ENCODE measurements around the gene ANAPC7.

DNA sequence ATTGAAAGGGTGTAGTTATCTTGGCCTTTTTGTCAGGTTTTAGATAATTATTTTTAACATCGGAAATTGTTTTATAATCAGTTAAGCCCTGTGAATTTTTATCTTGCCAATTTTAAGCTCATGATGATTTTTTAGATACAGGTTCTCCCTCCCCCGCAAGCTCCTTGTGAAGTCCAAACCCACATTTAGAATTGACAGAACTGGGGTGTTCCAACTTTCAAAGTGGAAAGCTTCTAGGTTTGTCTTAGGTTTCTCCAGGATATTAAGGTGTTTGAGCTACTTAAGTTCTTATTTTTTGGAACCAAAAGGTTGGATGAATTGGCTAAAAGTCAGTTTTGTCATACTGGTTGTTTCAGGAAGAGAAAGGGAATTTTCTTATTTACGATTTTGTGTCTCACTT, 73.4 kb downstream of the ANAPC7 start:
- TF ChIP-seq RARB (CRISPR knock-in tag; IDR thresholded peaks at IDR 0.05), result no peak
- no peak for TF ChIP-seq TCF4 (CRISPR knock-in tag; IDR thresholded peaks at IDR 0.05; ENCODE audit: borderline replicate concordance)
- TF ChIP-seq ISL1 (CRISPR knock-in tag; IDR thresholded peaks at IDR 0.05), result no peak
- no peak for TF ChIP-seq BACH2 (CRISPR knock-in tag; IDR thresholded peaks at IDR 0.05; ENCODE audit: borderline replicate concordance)
- TF ChIP-seq, protein P1, sequence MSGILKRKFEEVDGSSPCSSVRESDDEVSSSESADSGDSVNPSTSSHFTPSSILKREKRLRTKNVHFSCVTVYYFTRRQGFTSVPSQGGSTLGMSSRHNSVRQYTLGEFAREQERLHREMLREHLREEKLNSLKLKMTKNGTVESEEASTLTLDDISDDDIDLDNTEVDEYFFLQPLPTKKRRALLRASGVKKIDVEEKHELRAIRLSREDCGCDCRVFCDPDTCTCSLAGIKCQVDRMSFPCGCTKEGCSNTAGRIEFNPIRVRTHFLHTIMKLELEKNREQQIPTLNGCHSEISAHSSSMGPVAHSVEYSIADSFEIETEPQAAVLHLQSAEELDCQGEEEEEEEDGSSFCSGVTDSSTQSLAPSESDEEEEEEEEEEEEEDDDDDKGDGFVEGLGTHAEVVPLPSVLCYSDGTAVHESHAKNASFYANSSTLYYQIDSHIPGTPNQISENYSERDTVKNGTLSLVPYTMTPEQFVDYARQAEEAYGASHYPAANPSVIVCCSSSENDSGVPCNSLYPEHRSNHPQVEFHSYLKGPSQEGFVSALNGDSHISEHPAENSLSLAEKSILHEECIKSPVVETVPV (CRISPR knock-in tag; IDR thresholded peaks at IDR 0.05), result no peak
- TF ChIP-seq ARNTL (CRISPR knock-in tag; IDR thresholded peaks at IDR 0.05; ENCODE audit: borderline replicate concordance, low read depth), result no peak
- TF ChIP-seq, protein P2, sequence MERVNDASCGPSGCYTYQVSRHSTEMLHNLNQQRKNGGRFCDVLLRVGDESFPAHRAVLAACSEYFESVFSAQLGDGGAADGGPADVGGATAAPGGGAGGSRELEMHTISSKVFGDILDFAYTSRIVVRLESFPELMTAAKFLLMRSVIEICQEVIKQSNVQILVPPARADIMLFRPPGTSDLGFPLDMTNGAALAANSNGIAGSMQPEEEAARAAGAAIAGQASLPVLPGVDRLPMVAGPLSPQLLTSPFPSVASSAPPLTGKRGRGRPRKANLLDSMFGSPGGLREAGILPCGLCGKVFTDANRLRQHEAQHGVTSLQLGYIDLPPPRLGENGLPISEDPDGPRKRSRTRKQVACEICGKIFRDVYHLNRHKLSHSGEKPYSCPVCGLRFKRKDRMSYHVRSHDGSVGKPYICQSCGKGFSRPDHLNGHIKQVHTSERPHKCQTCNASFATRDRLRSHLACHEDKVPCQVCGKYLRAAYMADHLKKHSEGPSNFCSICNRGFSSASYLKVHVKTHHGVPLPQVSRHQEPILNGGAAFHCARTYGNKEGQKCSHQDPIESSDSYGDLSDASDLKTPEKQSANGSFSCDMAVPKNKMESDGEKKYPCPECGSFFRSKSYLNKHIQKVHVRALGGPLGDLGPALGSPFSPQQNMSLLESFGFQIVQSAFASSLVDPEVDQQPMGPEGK (CRISPR knock-in tag; IDR thresholded peaks at IDR 0.05; ENCODE audit: borderline replicate concordance), result no peak
- TF ChIP-seq, protein P3, sequence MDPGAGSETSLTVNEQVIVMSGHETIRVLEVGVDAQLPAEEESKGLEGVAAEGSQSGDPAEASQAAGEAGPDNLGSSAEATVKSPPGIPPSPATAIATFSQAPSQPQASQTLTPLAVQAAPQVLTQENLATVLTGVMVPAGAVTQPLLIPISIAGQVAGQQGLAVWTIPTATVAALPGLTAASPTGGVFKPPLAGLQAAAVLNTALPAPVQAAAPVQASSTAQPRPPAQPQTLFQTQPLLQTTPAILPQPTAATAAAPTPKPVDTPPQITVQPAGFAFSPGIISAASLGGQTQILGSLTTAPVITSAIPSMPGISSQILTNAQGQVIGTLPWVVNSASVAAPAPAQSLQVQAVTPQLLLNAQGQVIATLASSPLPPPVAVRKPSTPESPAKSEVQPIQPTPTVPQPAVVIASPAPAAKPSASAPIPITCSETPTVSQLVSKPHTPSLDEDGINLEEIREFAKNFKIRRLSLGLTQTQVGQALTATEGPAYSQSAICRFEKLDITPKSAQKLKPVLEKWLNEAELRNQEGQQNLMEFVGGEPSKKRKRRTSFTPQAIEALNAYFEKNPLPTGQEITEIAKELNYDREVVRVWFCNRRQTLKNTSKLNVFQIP (CRISPR knock-in tag; IDR thresholded peaks at IDR 0.05; ENCODE audit: borderline replicate concordance, low read depth), result no peak
- TF ChIP-seq ZC3H10 (CRISPR knock-in tag; IDR thresholded peaks at IDR 0.05), result no peak
- TF ChIP-seq SNAI2 (CRISPR knock-in tag; IDR thresholded peaks at IDR 0.05), result no peak
